HEK293 (cell line): Measurements from ENCODE around the gene CCDC78.

Experiments used
- ATF2 ChIP-seq: fragments of 450-650 bp; formaldehyde crosslinking; IDR thresholded peaks from 2 replicates; pipeline ENCODE4 v1.5.1; 2016; ENCODE audit warnings: missing biosample characterization, missing genetic modification characterization, low read depth
- ZNF138 ChIP-seq: fragments of 450-650 bp; formaldehyde crosslinking; IDR thresholded peaks from 2 replicates; pipeline ENCODE4 v1.5.1; 2016; ENCODE audit warnings: missing biosample characterization, missing genetic modification characterization, borderline replicate concordance
- ZNF280C ChIP-seq: fragments of 450-650 bp; formaldehyde crosslinking; IDR thresholded peaks from 2 replicates; pipeline ENCODE4 v1.5.1; 2016; ENCODE audit warnings: missing biosample characterization, missing genetic modification characterization
- TF ChIP-seq, protein P1 (sequence below): fragments of 450-650 bp; formaldehyde crosslinking; IDR thresholded peaks from 2 replicates; pipeline ENCODE4 v1.5.1; 2016; ENCODE audit warnings: missing biosample characterization, missing genetic modification characterization
- TF ChIP-seq, protein P2 (sequence below): fragments of 450-650 bp; formaldehyde crosslinking; IDR thresholded peaks from 2 replicates; pipeline ENCODE4 v1.5.1; 2016; ENCODE audit warnings: missing biosample characterization, missing genetic modification characterization, low read depth
- TF ChIP-seq, protein P3 (sequence below): fragments of 450-650 bp; formaldehyde crosslinking; IDR thresholded peaks from 2 replicates; pipeline ENCODE4 v1.5.1; 2016; ENCODE audit warnings: missing biosample characterization, missing genetic modification characterization

- TF ChIP-seq ZNF280C (tag by site-specific recombination) (no peak), ATF2 (no peak), ZNF138 (tag by site-specific recombination) (no peak)
- TF ChIP-seq, protein P1, sequence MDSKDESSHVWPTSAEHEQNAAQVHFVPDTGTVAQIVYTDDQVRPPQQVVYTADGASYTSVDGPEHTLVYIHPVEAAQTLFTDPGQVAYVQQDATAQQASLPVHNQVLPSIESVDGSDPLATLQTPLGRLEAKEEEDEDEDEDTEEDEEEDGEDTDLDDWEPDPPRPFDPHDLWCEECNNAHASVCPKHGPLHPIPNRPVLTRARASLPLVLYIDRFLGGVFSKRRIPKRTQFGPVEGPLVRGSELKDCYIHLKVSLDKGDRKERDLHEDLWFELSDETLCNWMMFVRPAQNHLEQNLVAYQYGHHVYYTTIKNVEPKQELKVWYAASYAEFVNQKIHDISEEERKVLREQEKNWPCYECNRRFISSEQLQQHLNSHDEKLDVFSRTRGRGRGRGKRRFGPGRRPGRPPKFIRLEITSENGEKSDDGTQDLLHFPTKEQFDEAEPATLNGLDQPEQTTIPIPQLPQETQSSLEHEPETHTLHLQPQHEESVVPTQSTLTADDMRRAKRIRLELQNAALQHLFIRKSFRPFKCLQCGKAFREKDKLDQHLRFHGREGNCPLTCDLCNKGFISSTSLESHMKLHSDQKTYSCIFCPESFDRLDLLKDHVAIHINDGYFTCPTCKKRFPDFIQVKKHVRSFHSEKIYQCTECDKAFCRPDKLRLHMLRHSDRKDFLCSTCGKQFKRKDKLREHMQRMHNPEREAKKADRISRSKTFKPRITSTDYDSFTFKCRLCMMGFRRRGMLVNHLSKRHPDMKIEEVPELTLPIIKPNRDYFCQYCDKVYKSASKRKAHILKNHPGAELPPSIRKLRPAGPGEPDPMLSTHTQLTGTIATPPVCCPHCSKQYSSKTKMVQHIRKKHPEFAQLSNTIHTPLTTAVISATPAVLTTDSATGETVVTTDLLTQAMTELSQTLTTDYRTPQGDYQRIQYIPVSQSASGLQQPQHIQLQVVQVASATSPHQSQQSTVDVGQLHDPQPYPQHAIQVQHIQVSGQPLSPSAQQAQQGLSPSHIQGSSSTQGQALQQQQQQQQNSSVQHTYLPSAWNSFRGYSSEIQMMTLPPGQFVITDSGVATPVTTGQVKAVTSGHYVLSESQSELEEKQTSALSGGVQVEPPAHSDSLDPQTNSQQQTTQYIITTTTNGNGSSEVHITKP (tag by site-specific recombination), result no peak
- TF ChIP-seq, protein P2, sequence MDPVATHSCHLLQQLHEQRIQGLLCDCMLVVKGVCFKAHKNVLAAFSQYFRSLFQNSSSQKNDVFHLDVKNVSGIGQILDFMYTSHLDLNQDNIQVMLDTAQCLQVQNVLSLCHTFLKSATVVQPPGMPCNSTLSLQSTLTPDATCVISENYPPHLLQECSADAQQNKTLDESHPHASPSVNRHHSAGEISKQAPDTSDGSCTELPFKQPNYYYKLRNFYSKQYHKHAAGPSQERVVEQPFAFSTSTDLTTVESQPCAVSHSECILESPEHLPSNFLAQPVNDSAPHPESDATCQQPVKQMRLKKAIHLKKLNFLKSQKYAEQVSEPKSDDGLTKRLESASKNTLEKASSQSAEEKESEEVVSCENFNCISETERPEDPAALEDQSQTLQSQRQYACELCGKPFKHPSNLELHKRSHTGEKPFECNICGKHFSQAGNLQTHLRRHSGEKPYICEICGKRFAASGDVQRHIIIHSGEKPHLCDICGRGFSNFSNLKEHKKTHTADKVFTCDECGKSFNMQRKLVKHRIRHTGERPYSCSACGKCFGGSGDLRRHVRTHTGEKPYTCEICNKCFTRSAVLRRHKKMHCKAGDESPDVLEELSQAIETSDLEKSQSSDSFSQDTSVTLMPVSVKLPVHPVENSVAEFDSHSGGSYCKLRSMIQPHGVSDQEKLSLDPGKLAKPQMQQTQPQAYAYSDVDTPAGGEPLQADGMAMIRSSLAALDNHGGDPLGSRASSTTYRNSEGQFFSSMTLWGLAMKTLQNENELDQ (tag by site-specific recombination), result no peak
- TF ChIP-seq, protein P3, sequence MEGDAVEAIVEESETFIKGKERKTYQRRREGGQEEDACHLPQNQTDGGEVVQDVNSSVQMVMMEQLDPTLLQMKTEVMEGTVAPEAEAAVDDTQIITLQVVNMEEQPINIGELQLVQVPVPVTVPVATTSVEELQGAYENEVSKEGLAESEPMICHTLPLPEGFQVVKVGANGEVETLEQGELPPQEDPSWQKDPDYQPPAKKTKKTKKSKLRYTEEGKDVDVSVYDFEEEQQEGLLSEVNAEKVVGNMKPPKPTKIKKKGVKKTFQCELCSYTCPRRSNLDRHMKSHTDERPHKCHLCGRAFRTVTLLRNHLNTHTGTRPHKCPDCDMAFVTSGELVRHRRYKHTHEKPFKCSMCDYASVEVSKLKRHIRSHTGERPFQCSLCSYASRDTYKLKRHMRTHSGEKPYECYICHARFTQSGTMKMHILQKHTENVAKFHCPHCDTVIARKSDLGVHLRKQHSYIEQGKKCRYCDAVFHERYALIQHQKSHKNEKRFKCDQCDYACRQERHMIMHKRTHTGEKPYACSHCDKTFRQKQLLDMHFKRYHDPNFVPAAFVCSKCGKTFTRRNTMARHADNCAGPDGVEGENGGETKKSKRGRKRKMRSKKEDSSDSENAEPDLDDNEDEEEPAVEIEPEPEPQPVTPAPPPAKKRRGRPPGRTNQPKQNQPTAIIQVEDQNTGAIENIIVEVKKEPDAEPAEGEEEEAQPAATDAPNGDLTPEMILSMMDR (tag by site-specific recombination), result peak; percentile 91
These were observed 14.5 kb downstream of the CCDC78 start for GRCh38 chr16:711548-712320.
